Measurements from ENCODE around the gene HPD. TPM values are rescaled to one million over a fixed set of nuclear protein-coding genes. Genes with fewer than 3 reads are reported as not detected.

HPD gene
- total RNA-seq, 6 experiments from 2014 or later, result 649 to 1,803 (median 1,080) TPM

DNA sequence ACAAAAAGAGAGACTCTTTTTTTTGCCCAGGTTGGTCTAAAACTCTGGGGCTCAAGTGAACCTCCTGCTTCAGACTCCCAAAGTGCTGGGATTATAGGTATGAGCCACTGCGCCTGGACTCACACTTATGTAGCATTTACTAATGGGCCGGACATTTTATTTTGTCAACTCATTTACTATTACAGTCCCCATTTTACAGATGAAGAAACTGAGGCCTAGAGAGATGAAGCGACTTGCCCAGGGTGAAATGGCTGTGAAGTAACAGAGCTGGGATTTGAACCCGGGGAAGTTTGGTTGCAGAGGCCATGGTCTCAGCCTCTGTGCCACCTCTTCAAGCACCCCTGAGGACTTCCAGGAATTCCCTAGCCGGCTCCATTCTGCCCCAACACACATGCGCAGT lies 9.4 kb downstream of the HPD start:
- Histone ChIP-seq H3K4me3 (no peak overlapping the region), H3K27me3 (no peaks in the 10 kb centered on the region), H3K36me3 (peaks cover 0 to 95% (median 34%) of the 10 kb centered on the region in 4 donors), H3K4me1 (no peaks in the 10 kb centered on the region), H3K9me3 (no peaks in the 10 kb centered on the region), H3K27ac (no peak overlapping the region)
- TF ChIP-seq, protein P1, sequence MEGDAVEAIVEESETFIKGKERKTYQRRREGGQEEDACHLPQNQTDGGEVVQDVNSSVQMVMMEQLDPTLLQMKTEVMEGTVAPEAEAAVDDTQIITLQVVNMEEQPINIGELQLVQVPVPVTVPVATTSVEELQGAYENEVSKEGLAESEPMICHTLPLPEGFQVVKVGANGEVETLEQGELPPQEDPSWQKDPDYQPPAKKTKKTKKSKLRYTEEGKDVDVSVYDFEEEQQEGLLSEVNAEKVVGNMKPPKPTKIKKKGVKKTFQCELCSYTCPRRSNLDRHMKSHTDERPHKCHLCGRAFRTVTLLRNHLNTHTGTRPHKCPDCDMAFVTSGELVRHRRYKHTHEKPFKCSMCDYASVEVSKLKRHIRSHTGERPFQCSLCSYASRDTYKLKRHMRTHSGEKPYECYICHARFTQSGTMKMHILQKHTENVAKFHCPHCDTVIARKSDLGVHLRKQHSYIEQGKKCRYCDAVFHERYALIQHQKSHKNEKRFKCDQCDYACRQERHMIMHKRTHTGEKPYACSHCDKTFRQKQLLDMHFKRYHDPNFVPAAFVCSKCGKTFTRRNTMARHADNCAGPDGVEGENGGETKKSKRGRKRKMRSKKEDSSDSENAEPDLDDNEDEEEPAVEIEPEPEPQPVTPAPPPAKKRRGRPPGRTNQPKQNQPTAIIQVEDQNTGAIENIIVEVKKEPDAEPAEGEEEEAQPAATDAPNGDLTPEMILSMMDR (IDR thresholded peaks at IDR 0.05), result no peak
- no peak for TF ChIP-seq POLR2A (IDR thresholded peaks at IDR 0.05)
- intact Hi-C loops (cut with DNase I), result no loop called here
- DNase-seq (no peak), ATAC-seq (no peak)
- WGBS (ENCODE audit: insufficient coverage, low coverage, low lambda C conversion rate, missing lambda C conversion rate), result 100% methylated on average over 2 of the region's 6 CpGs

DNA sequence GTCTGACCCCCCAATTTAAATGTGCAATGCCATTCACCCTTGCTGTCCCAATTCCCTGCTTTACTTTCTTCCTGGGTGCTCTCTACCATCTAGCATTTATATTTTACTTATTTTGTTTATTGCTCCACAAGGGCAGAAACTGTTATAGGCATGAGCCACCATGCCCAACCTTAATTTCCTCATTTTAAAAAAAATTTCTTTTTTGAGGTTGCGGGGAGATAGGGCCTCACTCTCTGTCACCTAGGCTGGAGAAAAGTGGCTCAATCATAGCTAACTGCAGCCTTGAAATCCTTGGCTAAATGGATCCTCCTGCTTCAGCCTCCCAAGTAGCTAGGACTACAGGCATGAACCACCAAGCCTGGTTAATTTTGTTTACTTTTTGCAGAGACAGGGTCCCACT lies 13.0 kb downstream of the HPD start:
- DNase-seq (no peak), ATAC-seq (no peak)
- H3K4me3 ChIP-seq, result no peak overlapping the region
- H3K27ac ChIP-seq, result no peak overlapping the region
- WGBS (ENCODE audit: insufficient coverage, low coverage, low lambda C conversion rate, missing lambda C conversion rate), result 100% methylated on average over 1 of the region's 1 CpG
- no peaks in the 10 kb centered on the region for H3K4me1 ChIP-seq
- intact Hi-C loops (cut with DNase I), result no loop called here
- no peaks in the 10 kb centered on the region for H3K27me3 ChIP-seq
- TF ChIP-seq POLR2A (IDR thresholded peaks at IDR 0.05), result no peak
- TF ChIP-seq, protein P1 (IDR thresholded peaks at IDR 0.05), result no peak
- no peaks in the 10 kb centered on the region for H3K9me3 ChIP-seq
- H3K36me3 ChIP-seq, result peaks cover 0 to 98% (median 46%) of the 10 kb centered on the region in 4 donors

DNA sequence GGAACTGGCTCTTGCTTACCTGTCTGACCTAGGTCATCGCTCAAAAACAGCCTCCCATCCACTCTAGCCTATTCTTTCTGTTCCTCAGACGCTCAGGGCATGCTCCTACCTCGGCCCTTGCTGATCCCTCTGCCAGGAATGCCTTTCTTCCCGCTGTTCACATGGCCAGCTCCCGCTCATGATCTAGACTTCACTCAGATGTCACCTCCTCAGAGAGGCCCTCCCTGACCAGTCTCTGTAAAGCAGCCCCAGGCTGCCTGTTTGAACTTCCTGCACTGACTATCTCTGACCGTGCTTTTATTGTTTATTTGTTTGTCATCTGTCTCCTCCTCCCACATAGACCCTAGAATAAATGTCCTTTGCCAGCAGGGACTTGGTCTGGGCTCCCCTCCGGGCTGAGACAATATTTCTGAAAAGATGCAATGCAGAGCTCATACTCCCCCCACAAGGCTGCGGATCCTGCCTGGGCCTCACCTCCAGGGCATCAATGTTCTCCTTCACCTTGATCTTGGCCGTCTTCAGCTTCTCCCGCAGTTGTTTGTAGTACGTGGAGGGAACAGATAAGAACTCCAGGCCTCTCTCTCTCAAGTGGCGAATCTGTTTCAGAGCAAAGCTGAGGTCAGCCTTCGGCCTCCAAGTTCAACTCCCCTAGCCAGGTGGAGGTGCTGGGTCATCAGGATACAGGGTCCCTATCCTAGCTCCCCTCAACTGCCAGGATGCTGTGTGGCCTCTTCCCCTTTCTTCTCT lies 15.2 kb downstream of the HPD start:
- 70% methylated on average over 12 of the region's 13 CpGs for WGBS (ENCODE audit: insufficient coverage, low coverage, low lambda C conversion rate, missing lambda C conversion rate)
- no peak overlapping the region for H3K4me3 ChIP-seq
- no peaks in the 10 kb centered on the region for H3K9me3 ChIP-seq
- H3K27me3 ChIP-seq, result no peaks in the 10 kb centered on the region
- H3K4me1 ChIP-seq, result no peaks in the 10 kb centered on the region
- no peak overlapping the region for H3K27ac ChIP-seq
- DNase-seq, result no peak
- intact Hi-C loops (cut with DNase I), result loop anchor here in 1 of 2 donors (5.0 kb wide), 1 partner anchor 44 kb away; the partner anchor contains the start of gene PSMD9
- TF ChIP-seq, protein P1 (IDR thresholded peaks at IDR 0.05), result no peak
- no peak for TF ChIP-seq POLR2A (IDR thresholded peaks at IDR 0.05)
- ATAC-seq, result no peak
- H3K36me3 ChIP-seq, result peaks cover 0 to 97% (median 36%) of the 10 kb centered on the region in 4 donors

DNA sequence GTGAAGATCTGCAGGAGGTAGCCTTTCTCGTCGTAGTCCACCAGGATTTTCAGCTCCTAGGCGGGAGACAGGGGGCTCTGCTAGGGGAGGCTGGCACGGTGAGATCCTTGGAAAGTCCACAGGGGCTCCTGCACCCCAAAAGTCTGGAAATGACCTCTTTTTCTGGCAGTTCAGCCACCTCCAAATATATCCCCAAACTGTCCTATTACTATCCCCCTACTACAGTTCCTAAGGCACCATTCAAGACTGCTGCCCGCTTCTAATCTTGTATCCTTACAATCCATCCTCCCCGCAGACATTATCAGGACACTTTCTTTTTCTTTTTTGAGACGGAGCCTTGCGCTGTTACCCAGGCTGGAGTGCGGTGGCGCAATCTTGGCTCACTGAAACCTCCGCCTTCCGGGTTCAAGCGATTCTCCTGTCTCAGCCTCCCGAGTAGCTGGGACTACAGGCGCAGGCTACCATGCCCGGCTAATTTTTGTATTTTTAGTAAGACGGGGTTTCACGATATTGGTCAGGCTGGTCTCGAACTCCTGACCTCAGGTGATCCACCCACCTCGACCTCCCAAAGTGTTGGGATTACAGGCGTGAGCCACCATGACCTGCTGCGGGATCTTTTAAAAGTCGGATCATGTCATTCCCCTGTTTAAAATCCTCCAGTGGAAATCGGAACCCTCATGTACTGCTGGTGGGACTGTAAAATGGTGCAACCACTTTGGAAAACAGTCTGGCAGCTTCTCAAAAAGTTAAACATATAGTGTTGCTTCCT lies 18.5 kb downstream of the HPD start:
- Histone ChIP-seq H3K4me3 (peak overlapping the region; percentile 44 to 47 (median 46)), H3K4me1 (no peaks in the 10 kb centered on the region), H3K36me3 (peaks cover 0 to 65% (median 24%) of the 10 kb centered on the region in 4 donors), H3K27me3 (no peaks in the 10 kb centered on the region), H3K9me3 (no peaks in the 10 kb centered on the region), H3K27ac (peak overlapping the region in 2 of 3 donors; percentile 10 to 31)
- DNase-seq, result no peak
- intact Hi-C loops (cut with DNase I), result loop anchor here in 1 of 2 donors (5.0 kb wide), 1 partner anchor 47 kb away; the partner anchor contains the start of gene PSMD9
- 74% methylated on average over 14 of the region's 24 CpGs for WGBS (ENCODE audit: insufficient coverage, low coverage, low lambda C conversion rate, missing lambda C conversion rate)
- ATAC-seq, result no peak
- TF ChIP-seq, protein P1 (IDR thresholded peaks at IDR 0.05), result no peak
- TF ChIP-seq POLR2A (IDR thresholded peaks at IDR 0.05), result no peak
